Activated CD4-positive, alpha-beta memory T cell treated with anti-CD3 and anti-CD28 coated beads for 36 hours (primary cell): ENCODE data around the gene SCRG1. TPM values are rescaled to one million over a fixed set of nuclear protein-coding genes. Genes with fewer than 3 reads are reported as not detected.

Experiments
- CTCF ChIA-PET: fragments of 350-600 bp; sonication (Branson Sonifier 250); formaldehyde crosslinking; loops from one replicate; lab custom pipeline; 2021; ENCODE audit warnings: antibody characterized with exemption, inconsistent platforms; lab: Charles Lee
- POLR2A ChIA-PET: fragments of 350-600 bp; sonication (Branson Sonifier 250); formaldehyde crosslinking; loops from one replicate; lab custom pipeline; 2021; ENCODE audit warnings: antibody characterized with exemption; lab: Charles Lee
- DNase-seq: peaks from one replicate; pipeline ENCODE4 v3.0.0-alpha.2; 2020
- H3K27ac Mint-ChIP-seq: one replicate; pipeline ENCODE4 v1.8.0; 2021; ENCODE audit warnings: mixed read lengths
- H3K27me3 Mint-ChIP-seq: one replicate; pipeline ENCODE4 v1.8.0; 2021; ENCODE audit warnings: mixed read lengths
- H3K36me3 Mint-ChIP-seq: one replicate; pipeline ENCODE4 v1.8.0; 2021; ENCODE audit warnings: mixed read lengths
- H3K4me1 Mint-ChIP-seq: one replicate; pipeline ENCODE4 v1.8.0; 2021; ENCODE audit warnings: low read depth, mixed read lengths
- H3K4me3 Mint-ChIP-seq: one replicate; pipeline ENCODE4 v1.8.0; 2021; ENCODE audit warnings: mild to moderate bottlenecking, mixed read lengths
- H3K9me3 Mint-ChIP-seq: one replicate; pipeline ENCODE4 v1.8.0; 2021; ENCODE audit warnings: mixed read lengths
- intact Hi-C: fragments of 100-400 bp; cut with micrococcal nuclease; formaldehyde crosslinking; loops from one replicate; pipeline ENCODE4 v1.15.1; 2023
- total RNA-seq, 2 experiments: library from RNA; stranded (reverse); gene quantifications; one replicate each; pipeline ENCODE4 v1.2.3, GENCODE V29; 2021

SCRG1 gene
- total RNA-seq, 2 experiments from 2014 or later = not detected

- ChIA-PET POLR2A (interaction anchor here (0.9 kb wide), 1 partner anchor 14 kb away, joined by 4 read pairs; no protein-coding TSS in a partner anchor), CTCF (interaction anchor here (0.9 kb wide), 1 partner anchor 13 kb away, joined by 3 read pairs; no protein-coding TSS in a partner anchor)
- DNase-seq = no peak
- Mint-ChIP-seq H3K4me1 (no peaks in the 10 kb centered on the region), H3K4me3 (no peak overlapping the region), H3K36me3 (no peaks in the 10 kb centered on the region), H3K27me3 (peaks cover 7% of the 10 kb centered on the region), H3K27ac (no peak overlapping the region), H3K9me3 (no peaks in the 10 kb centered on the region)
- intact Hi-C loops = no loop called here
Measured at GRCh38 chr4:173357939-173358338, 41.0 kb downstream of the SCRG1 start.

GRCh38 chr4:173347467-173347866 lies 51.4 kb downstream of the SCRG1 start:
- POLR2A ChIA-PET = no interaction called here
- intact Hi-C loops = no loop called here

GRCh38 chr4:173346074-173346473 lies 52.8 kb downstream of the SCRG1 start:
- POLR2A ChIA-PET = interaction anchor here (1.3 kb wide), 1 partner anchor 11 kb away, joined by 3 read pairs; no protein-coding TSS in a partner anchor
- no peaks in the 10 kb centered on the region for H3K36me3 Mint-ChIP-seq
- H3K27ac Mint-ChIP-seq = no peak overlapping the region
- peaks cover 3% of the 10 kb centered on the region for H3K27me3 Mint-ChIP-seq
- no peak for DNase-seq
- CTCF ChIA-PET = interaction anchor here (1.3 kb wide), 1 partner anchor 12 kb away, joined by 3 read pairs; no protein-coding TSS in a partner anchor
- no peaks in the 10 kb centered on the region for H3K4me1 Mint-ChIP-seq
- H3K4me3 Mint-ChIP-seq = no peak overlapping the region
- intact Hi-C loops = no loop called here
- H3K9me3 Mint-ChIP-seq = no peaks in the 10 kb centered on the region

More at GRCh38 chr4:173347467-173347866, 51.4 kb downstream of the SCRG1 start:
- no peaks in the 10 kb centered on the region for H3K4me1 Mint-ChIP-seq
- H3K27ac Mint-ChIP-seq = no peak overlapping the region
- DNase-seq = no peak
- CTCF ChIA-PET = interaction anchor here (0.9 to 1.0 kb wide), 2 partner anchors 45 to 334 kb away, joined by 4 read pairs; no protein-coding TSS in a partner anchor
- H3K36me3 Mint-ChIP-seq = no peaks in the 10 kb centered on the region
- no peak overlapping the region for H3K4me3 Mint-ChIP-seq
- peaks cover 1% of the 10 kb centered on the region for H3K27me3 Mint-ChIP-seq
- no peaks in the 10 kb centered on the region for H3K9me3 Mint-ChIP-seq

GRCh38 chr4:173345648-173346047 lies 53.3 kb downstream of the SCRG1 start:
- peaks cover 3% of the 10 kb centered on the region for H3K27me3 Mint-ChIP-seq
- H3K36me3 Mint-ChIP-seq = no peaks in the 10 kb centered on the region
- ChIA-PET CTCF (interaction anchor here (0.8 to 1.3 kb wide), 2 partner anchors 12 to 20 kb away, joined by 3 read pairs; no protein-coding TSS in a partner anchor), POLR2A (interaction anchor here (1.3 kb wide), 1 partner anchor 10 kb away, joined by 3 read pairs; no protein-coding TSS in a partner anchor)
- no peaks in the 10 kb centered on the region for H3K9me3 Mint-ChIP-seq
- no peak overlapping the region for H3K27ac Mint-ChIP-seq
- intact Hi-C loops = no loop called here
- H3K4me1 Mint-ChIP-seq = no peaks in the 10 kb centered on the region
- DNase-seq = no peak
- H3K4me3 Mint-ChIP-seq = no peak overlapping the region

GRCh38 chr4:173343832-173344397 lies 55.0 kb downstream of the SCRG1 start:
- H3K4me1 Mint-ChIP-seq = no peaks in the 10 kb centered on the region
- H3K27me3 Mint-ChIP-seq = peaks cover 1% of the 10 kb centered on the region
- H3K36me3 Mint-ChIP-seq = no peaks in the 10 kb centered on the region
- H3K4me3 Mint-ChIP-seq = no peak overlapping the region
- intact Hi-C loops = no loop called here
- no peak overlapping the region for H3K27ac Mint-ChIP-seq
- DNase-seq = no peak
- POLR2A ChIA-PET = no interaction called here
- H3K9me3 Mint-ChIP-seq = no peaks in the 10 kb centered on the region
- CTCF ChIA-PET = no interaction called here

GRCh38 chr4:173337463-173337862 lies 61.5 kb downstream of the SCRG1 start:
- ChIA-PET CTCF (no interaction called here), POLR2A (no interaction called here)
- Mint-ChIP-seq H3K36me3 (peaks cover 19% of the 10 kb centered on the region), H3K4me3 (no peak overlapping the region), H3K27me3 (peaks cover 5% of the 10 kb centered on the region), H3K9me3 (no peaks in the 10 kb centered on the region), H3K4me1 (peaks cover 2% of the 10 kb centered on the region), H3K27ac (no peak overlapping the region)
- no peak for DNase-seq
- intact Hi-C loops = no loop called here

GRCh38 chr4:173334891-173335752 lies 63.8 kb downstream of the SCRG1 start:
- Mint-ChIP-seq H3K4me3 (peak overlapping the region; percentile 95), H3K36me3 (peaks cover 35% of the 10 kb centered on the region), H3K4me1 (peaks cover 11% of the 10 kb centered on the region), H3K27me3 (peaks cover 4% of the 10 kb centered on the region), H3K27ac (peak overlapping the region; percentile 100), H3K9me3 (no peaks in the 10 kb centered on the region)
- ChIA-PET CTCF (interaction anchor here (0.7 to 2.8 kb wide), 5 partner anchors 33 to 165 kb away, joined by 3 to 12 read pairs (median 5); partner anchors contain the start of gene SAP30), POLR2A (interaction anchor here (0.8 to 4.6 kb wide), 7 partner anchors 10 to 167 kb away, joined by 3 to 117 read pairs (median 5); partner anchors contain the start of genes GALNT7 and SAP30)
- intact Hi-C loops = loop anchor here (1.0 to 2.0 kb wide), 6 partner anchors 17 to 948 kb away; partner anchors contain the start of genes CEP44, FBXO8, GALNT7 and SAP30
- DNase-seq = peak; percentile 74

Other genes starting within 250 kb of the SCRG1 start
- gene GALNT7, start 230.3 kb downstream of the SCRG1 start, total RNA-seq = 10 to 100 TPM; 14.4 to 16.0 TPM
- gene HMGB2, start 64.8 kb downstream of the SCRG1 start, total RNA-seq = 100 to 1,000 TPM; 610 to 614 TPM
- 10 to 100 TPM; 26.1 to 26.5 TPM for gene SAP30, start 28.2 kb downstream of the SCRG1 start, total RNA-seq
- not detected for gene HAND2, start 131.1 kb upstream of the SCRG1 start, total RNA-seq